ENCODE measurements around the gene OPN1SW.

GRCh38 chr7:128812514-128813168, 37.0 kb upstream of the OPN1SW start:
- TF ChIP-seq CTCF (IDR thresholded peaks at IDR 0.05) (no peak), POLR2AphosphoS5 (IDR thresholded peaks at IDR 0.05) (no peak), POLR2A (IDR thresholded peaks at IDR 0.05) (no peak)

Measured in breast epithelium (tissue), 3 donors.